Ovary (tissue), 9 donors: ENCODE data around the gene LMO7. TPM values are rescaled to one million over a fixed set of nuclear protein-coding genes. Genes with fewer than 3 reads are reported as not detected.

Source experiments
- DNase-seq, 5 donors: peaks; one replicate each; pipeline ENCODE4 v3.0.0-alpha.2; 2019 to 2020
- H3K27ac ChIP-seq, 2 donors: fragments of 200-600 bp; one replicate each; pipeline versions ENCODE4 v1.5.1 to v1.8.0; 2019 to 2022
- H3K27me3 ChIP-seq: fragments of 200-600 bp; one replicate; pipeline ENCODE4 v1.8.0; 2022
- H3K36me3 ChIP-seq: fragments of 200-600 bp; sonication (generic); one replicate; pipeline ENCODE4 v1.5.1; 2019
- H3K4me1 ChIP-seq: one replicate; pipeline ENCODE4 v1.8.1; 2013; ENCODE audit warnings: mild to moderate bottlenecking, moderate library complexity; ENCODE audit not compliant: insufficient read depth
- H3K4me3 ChIP-seq: fragments of 200-600 bp; sonication (generic); one replicate; pipeline ENCODE4 v1.5.1; 2017
- H3K9me3 ChIP-seq, 2 donors: fragments of 200-600 bp in 1 of 2; sonication (generic) in 1 of 2; one replicate each; pipeline versions ENCODE4 v1.5.1 to v1.8.1; 2013 to 2019; ENCODE audit warnings: mild to moderate bottlenecking in 1 of 2, moderate library complexity in 1 of 2
- CTCF ChIP-seq, 3 donors: fragments of 450-650 bp in 2 of 3; fragments of 200-600 bp in 1 of 3; IDR thresholded peaks; one replicate each; pipeline versions ENCODE4 v1.5.1 to v1.8.0; 2016 to 2022; ENCODE audit warnings: antibody characterized with exemption in 3 of 3, mild to moderate bottlenecking in 1 of 3
- EP300 ChIP-seq: sonication (generic); formaldehyde crosslinking; IDR thresholded peaks from one replicate; pipeline ENCODE4 v1.6.1; 2017; ENCODE audit warnings: antibody characterized with exemption
- POLR2A ChIP-seq: fragments of 450-650 bp; IDR thresholded peaks from one replicate; pipeline ENCODE4 v1.6.1; 2017; ENCODE audit warnings: antibody characterized with exemption, mild to moderate bottlenecking, moderate library complexity
- WGBS, 3 donors: extraction: QIAGEN DNeasy Blood & Tissue Kit in 1 of 3; methylation state at CpG; one replicate each; pipeline versions ENCODE4 v1.1.5 to v1.1.7; 2013 to 2017; 5-methylcytosine and 5-hydroxymethylcytosine counted together
- intact Hi-C, 4 donors: fragments of 100-400 bp; cut with DNase I; formaldehyde crosslinking; loops; one replicate each; pipeline versions ENCODE4 v1.11.0 to v1.15.1; 2022 to 2023
- polyA plus RNA-seq, 2 donors: library from polyadenylated mRNA; stranded (reverse); fragments of 200-250 nt in 1 of 2; fragments of 350-450 nt in 1 of 2; fragmentation: Illumina TruSeq in 1 of 2; extraction: RNeasy Lipid Tissue Mini Kit (QIAGEN cat#74804) in 1 of 2; gene quantifications; one replicate each; pipeline ENCODE4 v1.2.3, GENCODE V29; 2013 to 2014
- total RNA-seq, 7 donors: library from RNA; depleted of rRNA in 2 of 7; stranded (reverse); fragments of >200 nt in 2 of 7; fragmentation: NEBNext Ultra II Directional in 3 of 7; extraction: Animal tissue kit (Norgen Biotek cat#: 25700) in 3 of 7; gene quantifications; one replicate each; pipeline versions ENCODE4 v1.1.0 to v1.2.4, GENCODE V29; 2016 to 2023
- donor health status: DM: no; HTN: no; CAD: no; lungs with moderate emphysema.
- donor health status: DM: no; HTN: no; CAD: no.
- donor health status: Bipolar disorder and iron deficiency.
- donor health status: DM: yes; HTN: yes; CAD: no.
- donor health status: DM: no; HTN: no; CAD: no.
- donor health status: DM: yes; HTN: yes; CAD: no.

LMO7 gene
- total and polyA plus RNA-seq, 9 donors = 9.6 to 60.7 (median 20.1) TPM

- H3K27ac ChIP-seq = no peak overlapping the region
- H3K4me3 ChIP-seq = no peak overlapping the region
- intact Hi-C loops = no loop called here
- peaks cover 13% of the 10 kb centered on the region for H3K4me1 ChIP-seq
- no peaks in the 10 kb centered on the region for H3K9me3 ChIP-seq
- TF ChIP-seq CTCF (IDR thresholded peaks at IDR 0.05) (no peak), EP300 (no peak), POLR2A (no peak)
- no peaks in the 10 kb centered on the region for H3K27me3 ChIP-seq
- H3K36me3 ChIP-seq = no peaks in the 10 kb centered on the region
- no peak for DNase-seq
These were observed 149.0 kb downstream of the LMO7 start for GRCh38 chr13:75785130-75785529.

- WGBS, 3 donors = 39 to 50% (median 43%) methylated on average over 7 of the region's 7 CpGs
- H3K27ac ChIP-seq = no peak overlapping the region
- H3K4me3 ChIP-seq = no peak overlapping the region
- peaks cover 18% of the 10 kb centered on the region for H3K4me1 ChIP-seq
- no peaks in the 10 kb centered on the region for H3K9me3 ChIP-seq
- no peaks in the 10 kb centered on the region for H3K27me3 ChIP-seq
- TF ChIP-seq EP300 (no peak), CTCF (IDR thresholded peaks at IDR 0.05) (no peak), POLR2A (no peak)
- no peak for DNase-seq
- intact Hi-C loops = no loop called here
- H3K36me3 ChIP-seq = no peaks in the 10 kb centered on the region
These were observed 151.3 kb downstream of the LMO7 start for GRCh38 chr13:75787249-75787928.

GRCh38 chr13:75788481-75788981, 152.4 kb downstream of the LMO7 start:
- 34 to 63% (median 62%) methylated on average over 3 of the region's 3 CpGs for WGBS, 3 donors
- H3K27me3 ChIP-seq = no peaks in the 10 kb centered on the region
- no peak overlapping the region for H3K27ac ChIP-seq
- DNase-seq = no peak
- intact Hi-C loops = no loop called here
- no peaks in the 10 kb centered on the region for H3K36me3 ChIP-seq
- TF ChIP-seq EP300 (no peak), POLR2A (no peak), CTCF (IDR thresholded peaks at IDR 0.05) (no peak)
- no peaks in the 10 kb centered on the region for H3K9me3 ChIP-seq
- peaks cover 20% of the 10 kb centered on the region for H3K4me1 ChIP-seq
- H3K4me3 ChIP-seq = no peak overlapping the region

GRCh38 chr13:75789451-75790197, 153.5 kb downstream of the LMO7 start:
- H3K36me3 ChIP-seq = no peaks in the 10 kb centered on the region
- no peak overlapping the region for H3K27ac ChIP-seq
- 60 to 70% (median 61%) methylated on average over 9 of the region's 9 CpGs for WGBS, 3 donors
- no peaks in the 10 kb centered on the region for H3K9me3 ChIP-seq
- TF ChIP-seq POLR2A (no peak), CTCF (IDR thresholded peaks at IDR 0.05) (no peak), EP300 (no peak)
- H3K4me1 ChIP-seq = peaks cover 18% of the 10 kb centered on the region
- no peaks in the 10 kb centered on the region for H3K27me3 ChIP-seq
- H3K4me3 ChIP-seq = no peak overlapping the region
- peak in 2 of 5 donors; percentile 38 to 45 for DNase-seq
- intact Hi-C loops = no loop called here
